ENCODE measurements around the gene DGKI. TPM values are rescaled to one million over a fixed set of nuclear protein-coding genes. Genes with fewer than 3 reads are reported as not detected.

The DGKI gene
- total RNA-seq, 1 experiment from 2014 or later: 0.55 TPM

DNA sequence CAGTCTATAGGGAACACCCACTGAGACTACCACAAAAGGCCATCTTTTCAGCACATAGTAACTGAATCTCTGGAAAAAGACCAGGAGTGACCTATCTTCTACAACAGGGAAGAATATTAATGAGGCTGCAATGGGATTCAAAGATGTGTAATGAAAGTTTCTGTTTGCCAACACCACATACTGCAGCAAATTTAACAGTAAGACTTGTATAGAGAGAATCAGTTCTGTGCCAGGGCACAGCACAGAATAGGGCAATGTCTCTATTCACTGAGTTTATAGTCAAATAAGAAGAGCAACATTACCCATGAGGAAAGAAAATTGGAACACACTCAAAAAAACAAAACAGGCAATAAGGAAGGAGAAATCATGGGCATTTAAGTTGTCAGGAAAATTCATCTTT, 411.8 kb downstream of the DGKI start:
- Histone ChIP-seq H3K4me2 (ENCODE audit: insufficient read depth, insufficient read length, low read length) (no peak overlapping the region), H4K8ac (replicated peaks; ENCODE audit: insufficient read length, low read depth, low read length) (no peak overlapping the region), H3K79me1 (ENCODE audit: insufficient read depth, low read depth, low read length, poor library complexity, severe bottlenecking) (no peaks in the 10 kb centered on the region), H4K91ac (ENCODE audit: insufficient read length, low read depth, low read length) (no peak overlapping the region), H3K27me3 (ENCODE audit: insufficient read depth, low read length) (no peaks in the 10 kb centered on the region), H2BK15ac (ENCODE audit: low read depth, low read length) (no peak overlapping the region), H3K18ac (ENCODE audit: insufficient read length, low read depth, low read length) (no peak overlapping the region), H3K4ac (ENCODE audit: low read depth, low read length) (no peak overlapping the region), H3K23ac (ENCODE audit: insufficient read length, low read depth, low read length) (no peak overlapping the region), H3K79me2 (ENCODE audit: insufficient read depth, low read length) (no peaks in the 10 kb centered on the region), H4K20me1 (ENCODE audit: control insufficient read depth, insufficient read depth, insufficient read length) (no peaks in the 10 kb centered on the region), H4K5ac (ENCODE audit: insufficient read length, low read depth, low read length) (no peak overlapping the region), H2BK12ac (ENCODE audit: insufficient read length, low read depth, low read length) (no peak overlapping the region), H3K27ac (ENCODE audit: insufficient read length, low read depth, low read length) (no peak overlapping the region), H2BK5ac (ENCODE audit: insufficient read length, low read length) (no peak overlapping the region), H3T11ph (ENCODE audit: low read length) (no peak overlapping the region), H2BK20ac (ENCODE audit: low read depth, low read length, poor library complexity, severe bottlenecking) (no peak overlapping the region), H2BK120ac (ENCODE audit: low read depth, low read length, poor library complexity, severe bottlenecking) (no peak overlapping the region), H3K23me2 (ENCODE audit: insufficient read length, low read depth, low read length, poor library complexity, severe bottlenecking) (no peaks in the 10 kb centered on the region), H3K14ac (ENCODE audit: insufficient read depth, low read length) (no peak overlapping the region), H3K9ac (ENCODE audit: extremely low read depth, insufficient read length, low read length) (no peak overlapping the region), H3K4me1 (ENCODE audit: insufficient read depth, low read length) (no peaks in the 10 kb centered on the region; the same call in 1 of the 2 replicates), H3K9me3 (ENCODE audit: control insufficient read depth, low read depth, low read length) (no peaks in the 10 kb centered on the region), H3K56ac (ENCODE audit: insufficient read length, low read depth, low read length) (no peak overlapping the region), H2AFZ (ENCODE audit: low read length) (no peak overlapping the region), H2AK5ac (ENCODE audit: insufficient read length, low read length) (no peak overlapping the region)
- no peaks in the 10 kb centered on the region for H3K36me3 Mint-ChIP-seq (ENCODE audit: insufficient read depth in 1 of 3, low read depth in 3 of 3)
- H3K9me3 Mint-ChIP-seq: peaks cover 0 to 4% of the 10 kb centered on the region in 2 experiments; a peak in 2 of 5 replicates
- no peak overlapping the region for H3K4me3 Mint-ChIP-seq
- peaks cover 6 to 10% of the 10 kb centered on the region in 2 experiments for H3K4me1 Mint-ChIP-seq
- H3K27ac Mint-ChIP-seq: no peak overlapping the region
- TF ChIP-seq, protein P1, sequence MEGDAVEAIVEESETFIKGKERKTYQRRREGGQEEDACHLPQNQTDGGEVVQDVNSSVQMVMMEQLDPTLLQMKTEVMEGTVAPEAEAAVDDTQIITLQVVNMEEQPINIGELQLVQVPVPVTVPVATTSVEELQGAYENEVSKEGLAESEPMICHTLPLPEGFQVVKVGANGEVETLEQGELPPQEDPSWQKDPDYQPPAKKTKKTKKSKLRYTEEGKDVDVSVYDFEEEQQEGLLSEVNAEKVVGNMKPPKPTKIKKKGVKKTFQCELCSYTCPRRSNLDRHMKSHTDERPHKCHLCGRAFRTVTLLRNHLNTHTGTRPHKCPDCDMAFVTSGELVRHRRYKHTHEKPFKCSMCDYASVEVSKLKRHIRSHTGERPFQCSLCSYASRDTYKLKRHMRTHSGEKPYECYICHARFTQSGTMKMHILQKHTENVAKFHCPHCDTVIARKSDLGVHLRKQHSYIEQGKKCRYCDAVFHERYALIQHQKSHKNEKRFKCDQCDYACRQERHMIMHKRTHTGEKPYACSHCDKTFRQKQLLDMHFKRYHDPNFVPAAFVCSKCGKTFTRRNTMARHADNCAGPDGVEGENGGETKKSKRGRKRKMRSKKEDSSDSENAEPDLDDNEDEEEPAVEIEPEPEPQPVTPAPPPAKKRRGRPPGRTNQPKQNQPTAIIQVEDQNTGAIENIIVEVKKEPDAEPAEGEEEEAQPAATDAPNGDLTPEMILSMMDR (conservative IDR thresholded peaks at IDR 0.05): no peak
- DNase-seq: no peak
- H3K27me3 Mint-ChIP-seq (ENCODE audit: low read depth): no peaks in the 10 kb centered on the region
